Skeletal muscle cell (primary cell): ENCODE measurements around the gene EDN3.

ENCODE experiments used
- DNase-seq: peaks from one replicate; pipeline ENCODE4 v3.0.0-alpha.2; 2010; ENCODE audit warnings: low read depth
- H3K4me3 ChIP-seq: 2 replicates; pipeline ENCODE4 v1.5.1; 2011; ENCODE audit warnings: low read depth, mild to moderate bottlenecking, control low read depth, low read length, moderate library complexity

Gene EDN3, protein sequence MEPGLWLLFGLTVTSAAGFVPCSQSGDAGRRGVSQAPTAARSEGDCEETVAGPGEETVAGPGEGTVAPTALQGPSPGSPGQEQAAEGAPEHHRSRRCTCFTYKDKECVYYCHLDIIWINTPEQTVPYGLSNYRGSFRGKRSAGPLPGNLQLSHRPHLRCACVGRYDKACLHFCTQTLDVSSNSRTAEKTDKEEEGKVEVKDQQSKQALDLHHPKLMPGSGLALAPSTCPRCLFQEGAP

DNA sequence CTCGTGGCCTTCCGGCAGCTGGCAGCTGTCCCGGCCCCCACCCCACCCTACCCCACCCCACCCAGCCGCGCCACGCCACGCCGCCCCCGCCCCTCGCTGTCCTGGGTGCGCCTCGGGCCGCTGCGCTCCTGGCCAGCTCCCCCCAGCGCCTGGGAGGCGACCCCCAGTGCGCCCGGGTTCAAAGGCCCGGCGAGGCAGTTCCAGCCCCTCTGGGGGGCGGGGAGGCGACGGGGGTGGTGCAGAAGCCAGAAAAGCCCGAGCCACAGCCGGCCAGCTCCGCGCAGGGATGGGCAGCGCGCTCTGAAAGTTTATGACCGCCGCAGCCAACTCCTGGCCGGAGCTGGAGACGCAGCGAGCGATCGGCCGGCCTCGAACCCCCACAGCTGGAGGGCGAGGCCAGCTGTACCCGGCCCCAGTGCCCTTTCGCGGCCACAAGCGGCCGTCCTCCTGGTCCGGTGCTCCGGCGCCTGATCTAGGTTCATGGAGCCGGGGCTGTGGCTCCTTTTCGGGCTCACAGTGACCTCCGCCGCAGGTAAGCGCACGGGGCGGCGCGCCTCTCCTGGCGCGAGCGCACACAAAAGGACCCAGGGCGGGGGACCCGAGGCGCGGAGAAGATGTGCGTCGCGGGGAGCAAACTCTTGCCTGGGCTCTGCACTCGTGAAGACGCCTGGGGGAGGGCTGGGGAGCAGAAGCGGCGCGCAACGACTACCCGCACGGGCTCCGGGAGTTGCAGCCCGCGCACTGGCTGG, at the start of gene EDN3:
EDN3 (plus strand) TSS at position 279 of the 749 bp plus-strand sequence; CDS start at position 481, 202 bp downstream.
- H3K4me3 ChIP-seq = no peak within 1 kb of the TSS
- no peak for DNase-seq

DNA sequence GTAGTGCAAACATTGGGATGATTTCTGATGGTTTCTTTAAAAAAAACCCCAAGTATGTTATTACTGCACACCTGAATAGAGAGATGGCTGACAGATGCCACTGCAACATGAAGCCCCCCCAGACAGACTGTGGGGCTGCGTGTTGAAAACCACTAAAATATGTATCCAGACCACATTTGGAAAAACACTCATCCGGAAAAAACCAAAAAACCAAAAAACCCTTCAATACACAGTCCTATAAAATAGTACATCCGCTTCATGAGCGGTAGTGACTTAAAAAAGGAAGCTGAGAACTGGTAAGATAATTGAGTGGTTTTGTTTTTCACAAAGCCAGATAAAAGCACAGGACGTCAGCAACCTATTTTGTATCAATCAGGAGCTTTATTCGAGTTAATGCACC, 47.1 kb upstream of the EDN3 start:
- DNase-seq = no peak
- no peak overlapping the region for H3K4me3 ChIP-seq

DNA sequence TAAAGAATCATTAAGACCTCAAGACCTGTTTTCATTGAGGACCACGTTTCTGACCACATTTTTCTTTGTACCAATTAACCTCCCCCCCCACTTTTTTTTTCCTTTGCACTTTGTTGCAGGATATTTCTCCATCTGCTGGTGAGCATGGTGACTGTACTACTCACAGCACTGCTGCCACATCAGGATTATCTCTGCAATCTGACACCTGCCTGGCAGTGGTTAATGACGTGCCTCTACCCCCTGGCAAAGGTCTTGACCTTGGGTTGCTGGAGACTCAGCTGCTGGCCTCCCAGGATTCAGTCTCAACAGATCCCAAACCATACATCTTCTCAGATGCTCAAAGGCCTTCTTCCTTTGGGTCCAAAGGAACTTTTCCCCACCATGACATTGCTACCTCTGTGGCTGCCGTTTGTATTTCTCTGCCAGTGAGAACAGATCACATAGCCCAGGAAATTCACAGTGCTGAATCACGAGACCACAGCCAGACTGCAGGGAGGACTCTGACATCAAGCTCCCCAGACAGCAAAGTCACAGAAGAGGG, 46.6 kb upstream of the EDN3 start:
- DNase-seq = no peak
- H3K4me3 ChIP-seq = no peak overlapping the region

DNA sequence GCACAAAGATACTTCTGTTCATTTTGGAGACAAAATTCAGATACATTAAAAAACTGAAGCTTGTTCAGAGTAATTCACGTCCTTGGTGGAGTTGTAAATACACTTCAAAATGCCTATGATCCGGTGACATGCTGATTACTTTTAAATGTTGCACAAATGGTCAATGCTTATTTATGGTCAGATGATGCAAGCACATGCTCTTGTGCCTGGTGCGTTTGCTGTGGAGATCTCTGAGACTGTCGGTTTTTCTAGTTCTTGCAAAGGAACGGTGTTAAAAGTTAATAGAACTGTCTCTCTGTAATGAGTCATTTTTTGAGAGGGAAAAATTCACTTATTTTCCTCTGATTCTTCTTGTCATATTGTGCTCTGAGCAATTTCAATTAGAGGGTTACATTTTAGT, 45.2 kb upstream of the EDN3 start:
- no peak for DNase-seq
- no peak overlapping the region for H3K4me3 ChIP-seq

DNA sequence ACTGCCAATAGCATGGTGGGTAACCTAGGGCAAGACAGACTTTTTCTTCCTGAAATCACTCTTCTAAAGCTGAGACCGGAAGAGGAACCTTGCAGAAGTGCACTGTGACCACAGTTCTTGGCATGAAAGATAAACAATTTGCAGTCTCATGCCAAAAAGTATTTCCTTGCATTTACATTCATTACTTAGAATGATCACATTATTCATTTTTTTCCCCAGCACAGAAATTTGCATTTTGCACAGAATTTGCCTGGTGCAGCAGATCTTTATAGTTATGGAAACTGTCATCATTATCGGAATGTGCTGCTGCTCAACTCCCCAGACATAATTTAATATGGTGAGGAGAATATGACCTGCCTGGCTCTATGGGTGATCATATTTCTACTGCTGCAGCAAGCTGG, 42.2 kb upstream of the EDN3 start:
- no peak overlapping the region for H3K4me3 ChIP-seq

DNA sequence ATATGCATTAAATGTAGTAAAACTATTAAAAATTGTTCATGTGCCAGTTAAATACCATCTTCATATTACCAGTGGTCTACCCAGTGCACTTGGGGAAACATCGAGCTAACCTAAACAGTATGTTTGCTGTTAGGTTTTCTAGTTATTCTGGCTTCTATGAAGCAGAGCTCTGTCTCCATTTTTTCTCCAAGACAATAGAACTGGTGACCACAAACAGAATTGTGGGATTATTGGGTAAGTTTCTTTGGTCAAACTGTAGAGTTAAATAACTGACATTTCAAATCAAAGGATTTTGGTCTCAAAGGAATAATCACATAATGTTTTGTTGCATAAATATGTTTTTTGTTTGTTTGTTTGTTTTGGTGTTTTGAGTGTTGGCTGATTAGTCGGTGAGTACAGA, 40.5 kb upstream of the EDN3 start:
- DNase-seq = no peak
- H3K4me3 ChIP-seq = no peak overlapping the region

More for the DNA sequence above, 42.2 kb upstream of the EDN3 start:
- no peak for DNase-seq

DNA sequence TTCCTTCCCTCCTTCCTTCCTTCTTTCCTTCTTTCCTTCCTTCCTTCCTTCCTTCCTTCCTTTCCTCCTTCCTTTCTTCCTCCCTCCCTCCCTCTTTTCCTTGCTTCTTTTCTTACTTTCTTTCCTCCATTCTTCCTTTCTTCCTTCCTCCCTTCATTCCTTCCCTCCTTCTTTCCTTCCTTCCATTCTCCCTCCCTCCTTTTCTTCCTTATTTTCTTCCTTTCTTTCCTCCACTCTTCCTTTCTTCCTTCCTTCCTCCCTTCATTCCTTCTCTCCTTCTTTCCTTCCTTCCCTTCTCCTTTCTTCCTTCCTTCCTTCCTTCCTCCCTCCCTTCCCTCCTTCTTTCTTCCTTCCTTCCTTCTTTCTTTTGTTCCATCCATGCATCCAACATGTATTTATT, 35.1 kb upstream of the EDN3 start:
- DNase-seq = no peak
- H3K4me3 ChIP-seq = no peak overlapping the region

DNA sequence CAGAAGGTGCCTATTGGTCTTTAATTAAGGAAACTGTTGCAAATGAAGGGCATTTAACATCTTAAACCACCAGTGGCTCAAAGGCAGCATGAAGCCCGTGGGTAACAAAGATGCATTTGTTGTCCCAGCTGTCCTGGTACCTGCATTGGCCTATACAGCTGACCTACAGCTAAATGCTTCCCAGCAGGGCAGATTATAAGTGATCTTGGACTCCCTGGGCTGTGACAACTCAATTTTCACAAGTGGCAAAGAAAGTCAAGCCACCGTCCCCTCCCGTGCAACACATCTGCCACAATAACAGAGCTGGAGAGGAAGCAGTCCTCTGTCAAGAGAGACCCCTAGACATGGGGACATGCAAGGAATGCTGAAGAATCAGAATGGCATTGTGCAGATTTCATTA, 31.5 kb upstream of the EDN3 start:
- no peak for DNase-seq
- no peak overlapping the region for H3K4me3 ChIP-seq

DNA sequence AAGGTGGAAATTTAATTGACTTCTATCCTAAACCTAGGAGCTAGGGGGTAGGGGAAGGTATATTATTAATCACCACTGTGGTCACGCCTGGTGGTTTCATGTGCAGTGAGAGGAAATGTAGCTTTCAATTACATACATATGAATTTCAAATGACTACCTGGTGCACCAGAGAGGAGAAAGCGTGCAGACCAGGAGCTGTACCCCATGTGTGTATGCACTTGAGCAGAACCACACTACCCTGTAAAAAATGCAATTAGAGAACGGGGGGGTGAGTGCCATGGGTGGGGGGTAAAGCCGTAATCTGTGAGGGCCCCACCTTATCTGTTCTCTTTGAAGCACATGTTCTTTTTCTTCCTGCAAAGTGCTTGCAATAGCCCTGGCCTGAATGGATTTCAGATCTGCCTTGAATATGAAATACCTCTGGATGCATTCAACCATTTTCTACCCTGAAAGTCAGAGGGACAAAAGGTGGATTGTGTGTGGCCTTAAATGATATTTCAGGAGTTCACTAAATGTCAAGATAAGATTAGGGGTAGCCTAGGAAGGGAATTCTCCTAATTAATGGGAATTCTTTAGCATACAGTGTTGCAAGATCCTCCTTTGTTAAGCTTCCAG, 30.9 kb upstream of the EDN3 start:
- no peak overlapping the region for H3K4me3 ChIP-seq
- DNase-seq = no peak

DNA sequence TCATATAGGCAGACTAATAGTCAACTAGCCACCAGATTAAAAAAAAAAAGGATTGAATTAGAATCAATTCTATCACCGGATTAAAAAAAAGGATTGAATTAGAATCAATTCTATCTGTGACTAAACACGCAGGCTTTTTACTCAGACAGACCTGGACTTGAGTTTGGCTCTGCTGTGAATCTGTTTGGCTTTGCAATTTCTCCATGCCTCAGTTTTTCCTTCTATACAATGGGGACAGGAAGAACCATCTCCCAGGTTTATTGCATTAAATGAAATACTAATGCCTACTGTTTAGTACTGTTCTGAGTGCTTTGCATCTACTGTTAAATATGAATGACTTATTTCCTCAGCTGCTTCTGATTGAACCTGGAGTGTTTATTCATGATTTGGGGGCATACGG, 30.0 kb upstream of the EDN3 start:
- DNase-seq = no peak
- H3K4me3 ChIP-seq = no peak overlapping the region

DNA sequence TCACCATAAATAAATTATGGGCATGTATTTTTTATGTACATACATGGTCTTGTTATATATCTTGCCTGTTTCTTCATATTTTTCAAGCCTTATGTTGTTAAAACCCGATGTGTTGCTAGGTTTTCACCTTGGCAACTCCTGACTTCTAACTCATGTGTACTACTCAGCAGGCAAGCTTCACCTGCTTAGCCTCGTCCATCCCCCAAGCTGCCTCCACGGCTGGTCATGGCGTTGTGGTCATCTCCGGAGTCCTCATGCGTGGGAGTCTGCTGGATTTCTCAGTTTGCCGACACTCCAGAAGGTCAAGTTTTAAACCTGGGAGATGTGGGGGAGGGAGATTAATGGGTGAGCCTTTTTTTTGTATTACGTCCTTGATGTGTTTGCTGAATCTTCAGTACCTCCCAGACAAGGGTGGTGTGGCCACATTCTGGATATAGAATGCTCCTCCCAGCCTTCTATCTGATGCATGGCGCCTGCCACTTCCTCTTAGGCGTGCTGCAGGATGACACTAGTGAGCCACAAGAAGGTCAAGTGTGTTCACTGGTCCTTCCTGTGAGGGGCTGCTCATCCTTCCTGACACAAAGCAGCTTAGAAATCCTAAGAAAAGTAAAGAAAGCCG, 26.6 kb upstream of the EDN3 start:
- no peak overlapping the region for H3K4me3 ChIP-seq

DNA sequence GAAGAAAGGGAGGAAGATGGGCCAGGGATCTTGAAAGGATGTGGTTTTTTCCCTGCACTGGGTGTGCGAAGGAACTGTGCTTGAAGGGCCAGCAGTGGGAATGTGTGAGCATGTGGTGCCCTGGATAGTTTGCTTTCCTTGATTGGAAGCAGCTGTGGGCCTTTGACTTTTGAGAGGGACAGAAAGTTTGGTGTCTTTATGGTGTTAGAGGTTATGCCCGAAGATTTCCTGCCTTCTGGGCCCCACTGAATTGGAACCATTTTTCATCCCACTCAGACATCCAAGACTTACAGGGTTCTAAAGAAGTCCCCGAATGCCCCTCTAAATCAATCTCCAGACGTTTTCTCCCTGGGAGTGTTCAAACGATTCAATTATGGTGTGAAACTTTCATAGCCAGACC, 23.5 kb upstream of the EDN3 start:
- no peak for DNase-seq

More for the DNA sequence above, 26.6 kb upstream of the EDN3 start:
- no peak for DNase-seq

DNA sequence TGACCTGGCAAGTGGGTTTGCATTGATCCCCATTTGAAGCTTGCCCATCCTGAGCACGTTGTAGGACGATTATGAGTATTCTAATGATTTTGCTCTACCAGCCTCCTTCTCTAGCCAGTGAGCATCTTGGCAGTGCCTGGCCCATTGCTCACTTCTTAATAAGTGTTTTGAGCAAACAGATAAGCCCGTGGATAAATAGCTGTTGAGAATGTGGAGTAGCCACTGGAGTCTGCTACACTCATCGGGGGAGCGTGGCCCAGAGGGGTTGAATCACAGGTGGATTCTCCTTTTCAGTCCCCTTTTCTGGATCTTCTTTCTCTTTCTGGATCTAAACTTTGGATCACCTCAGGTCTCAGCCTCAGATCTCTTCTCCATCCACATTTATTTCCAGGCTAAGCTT, 15.9 kb upstream of the EDN3 start:
- DNase-seq = no peak
- no peak overlapping the region for H3K4me3 ChIP-seq

More for the DNA sequence above, 23.5 kb upstream of the EDN3 start:
- H3K4me3 ChIP-seq = no peak overlapping the region

DNA sequence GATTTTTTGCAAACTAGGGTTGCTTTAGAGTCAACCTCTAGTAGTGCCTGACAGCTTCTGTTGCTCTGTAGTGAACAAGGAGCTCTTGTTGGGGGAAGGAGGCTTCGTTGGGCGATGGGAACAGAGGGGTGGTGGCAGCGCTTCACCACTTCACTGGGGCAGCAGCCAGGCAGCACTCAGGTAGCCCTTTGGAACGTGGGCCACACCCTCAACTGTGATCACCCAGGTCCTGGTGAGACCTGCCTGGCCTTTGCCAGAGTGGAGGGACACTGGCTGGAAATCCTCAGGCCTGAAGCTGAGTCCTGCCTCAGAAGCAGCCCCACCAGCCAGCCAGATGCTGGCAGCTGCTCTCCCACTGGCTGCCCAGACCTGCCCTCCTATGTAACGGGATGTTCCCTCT, 10.4 kb upstream of the EDN3 start:
- DNase-seq = no peak
- no peak overlapping the region for H3K4me3 ChIP-seq

DNA sequence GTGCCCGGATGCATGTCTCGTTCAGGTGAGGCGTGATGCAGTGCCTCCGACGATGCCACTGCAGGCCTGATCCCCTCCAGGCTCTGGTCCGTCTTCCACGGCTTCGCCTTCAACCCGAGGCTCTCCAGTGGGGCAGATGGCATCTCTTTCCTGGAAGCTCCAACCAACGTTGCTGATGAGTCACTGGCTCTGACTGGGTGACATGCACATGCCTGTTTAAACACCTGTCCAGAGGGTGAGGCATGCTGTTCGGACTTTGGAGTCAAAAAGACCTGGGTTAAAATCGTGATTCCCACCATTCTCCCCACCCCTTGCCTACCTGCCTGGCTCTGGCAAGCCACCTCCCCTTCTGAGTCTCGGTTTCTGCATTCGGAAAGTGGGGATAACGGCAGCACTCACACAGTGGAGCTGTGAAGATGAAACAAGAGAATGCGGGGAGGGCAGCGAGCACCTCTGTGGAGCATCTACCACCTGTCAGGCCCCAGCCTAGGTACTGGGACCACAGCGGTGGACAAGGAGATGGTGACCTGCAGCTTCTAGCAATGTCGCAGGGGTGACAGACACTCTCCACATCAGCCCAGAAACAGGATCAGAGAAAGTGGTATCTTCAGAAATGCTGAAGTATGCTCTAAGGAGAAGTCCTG, 8.5 kb upstream of the EDN3 start:
- no peak for DNase-seq
- H3K4me3 ChIP-seq = no peak overlapping the region

DNA sequence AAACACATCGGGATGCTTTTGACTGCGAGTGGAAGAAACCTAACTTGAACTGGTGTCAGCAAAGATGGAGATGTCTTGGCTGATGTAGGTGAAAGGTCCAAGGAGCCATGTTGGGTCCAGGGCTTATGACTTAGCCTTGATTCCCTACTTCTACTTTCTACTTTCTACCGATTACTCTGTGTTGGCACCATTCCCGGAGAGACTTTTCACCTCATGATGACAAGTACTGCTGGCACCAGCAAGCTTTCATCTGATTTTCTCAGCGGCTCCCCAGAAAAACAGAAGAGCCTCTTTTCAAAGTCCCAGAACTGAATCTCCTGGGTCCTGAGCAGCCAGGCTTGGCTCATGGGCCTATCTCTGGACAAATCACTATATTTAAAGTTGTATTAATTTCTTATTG, 4.9 kb upstream of the EDN3 start:
- no peak for DNase-seq
- no peak overlapping the region for H3K4me3 ChIP-seq

DNA sequence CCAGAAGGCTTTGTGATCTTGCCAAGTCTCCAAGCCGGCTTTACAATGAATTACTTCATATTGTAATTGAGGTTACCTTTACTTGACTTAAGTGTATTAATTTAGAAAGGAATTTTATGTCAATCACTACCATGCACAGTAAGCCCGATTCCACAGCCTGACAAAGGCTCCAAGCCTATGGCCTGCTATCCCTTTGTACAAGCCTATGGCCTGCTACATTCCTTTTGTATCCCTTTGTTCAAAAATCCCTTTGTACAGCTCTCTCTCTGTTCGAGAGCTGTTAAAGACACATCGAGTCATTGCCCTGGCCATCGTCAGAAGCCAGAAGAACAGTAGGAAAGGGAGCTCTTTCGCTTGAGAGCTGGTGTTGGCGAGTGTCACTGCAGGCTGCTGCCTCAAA, 2.7 kb upstream of the EDN3 start:
- H3K4me3 ChIP-seq = no peak overlapping the region
- no peak for DNase-seq

DNA sequence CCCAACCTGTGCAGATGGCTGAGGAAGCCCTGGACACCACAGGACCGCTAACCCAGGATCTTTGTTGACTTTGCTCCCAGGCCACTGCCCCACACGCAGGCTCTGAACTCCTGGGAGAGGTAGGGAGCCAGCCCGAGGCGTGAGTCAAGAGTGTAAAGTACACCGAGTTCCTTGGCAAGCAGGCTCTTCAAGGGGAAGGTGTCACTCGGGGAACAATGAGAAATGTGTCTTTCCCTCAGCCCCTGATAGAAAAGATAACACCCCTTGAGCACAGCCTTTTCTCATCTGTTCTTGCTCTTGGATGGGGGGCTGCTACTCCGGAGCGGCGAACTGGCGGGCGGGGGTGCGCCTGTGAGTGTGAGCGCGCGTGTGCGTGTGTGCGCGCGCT, 472 bp upstream of the EDN3 start:
- H3K4me3 ChIP-seq = no peak overlapping the region
- no peak for DNase-seq

DNA sequence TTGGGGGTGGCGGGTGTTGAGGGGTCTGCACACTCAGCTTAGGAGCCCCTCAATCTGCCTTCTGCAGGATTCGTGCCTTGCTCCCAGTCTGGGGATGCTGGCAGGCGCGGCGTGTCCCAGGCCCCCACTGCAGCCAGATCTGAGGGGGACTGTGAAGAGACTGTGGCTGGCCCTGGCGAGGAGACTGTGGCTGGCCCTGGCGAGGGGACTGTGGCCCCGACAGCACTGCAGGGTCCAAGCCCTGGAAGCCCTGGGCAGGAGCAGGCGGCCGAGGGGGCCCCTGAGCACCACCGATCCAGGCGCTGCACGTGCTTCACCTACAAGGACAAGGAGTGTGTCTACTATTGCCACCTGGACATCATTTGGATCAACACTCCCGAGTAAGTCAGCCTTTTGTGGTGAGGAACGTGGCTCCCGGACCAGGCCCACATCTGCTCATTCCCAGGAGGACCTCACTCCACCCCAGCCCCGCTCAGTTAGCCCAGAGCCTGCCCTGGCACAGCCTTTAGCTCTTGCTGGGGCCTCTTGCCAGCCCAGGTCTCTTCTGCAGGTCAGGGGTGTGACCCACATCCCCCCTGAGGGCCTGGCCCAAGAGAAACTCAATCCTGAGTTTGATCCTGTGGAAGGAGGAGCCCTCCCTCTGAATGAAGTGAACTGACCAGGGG, 1.1 kb downstream of the EDN3 start:
- DNase-seq = no peak
- H3K4me3 ChIP-seq = no peak overlapping the region
